Stimulated activated CD8-positive, alpha-beta memory T cell treated with anti-CD3 and anti-CD28 coated beads, Interleukin-7, amount 100 ng/mL, for 1 hour (primary cell): ENCODE measurements around the gene SLC38A10.

ENCODE experiments used
- DNase-seq, 2 donors: peaks; one replicate each; pipeline ENCODE4 v3.0.0-alpha.2; 2020; ENCODE audit warnings: low read depth in 2 of 2

The SLC38A10 gene

GRCh38 chr17:81298991-81299738 is 4.1 kb upstream of the SLC38A10 start:
- DNase-seq = no peak

DNA sequence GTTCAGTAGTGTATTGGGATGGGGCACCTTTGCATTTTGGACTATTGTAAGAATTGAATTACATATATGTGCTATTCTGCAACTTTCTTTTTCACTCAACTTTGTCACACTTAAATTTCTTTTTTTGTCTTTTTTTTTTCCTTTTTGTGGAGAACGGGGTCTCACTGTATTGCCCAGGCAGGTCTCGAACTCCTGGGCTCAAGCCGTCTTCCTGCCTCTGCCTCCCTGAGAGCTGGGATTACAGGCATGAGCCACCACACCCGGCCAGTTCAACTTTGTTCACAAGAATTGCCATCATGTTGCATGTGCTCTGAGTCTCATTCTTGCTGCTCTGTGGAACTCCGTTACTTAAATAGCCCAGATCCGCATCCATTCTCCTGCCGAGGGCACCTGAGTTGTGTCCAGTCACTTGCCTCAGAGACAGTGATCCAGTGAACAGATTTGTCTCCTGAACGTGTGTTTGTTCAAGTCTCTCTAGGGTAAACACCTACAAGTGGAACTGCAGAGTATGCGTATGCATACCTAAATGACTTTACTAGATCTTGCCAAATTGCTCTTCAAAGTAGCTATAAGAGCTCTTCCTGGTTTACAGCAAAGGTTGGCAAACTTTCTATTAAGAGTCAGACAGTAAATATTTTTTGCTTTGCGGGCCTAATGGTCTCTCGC is 3.4 kb upstream of the SLC38A10 start:
- DNase-seq = no peak

DNA sequence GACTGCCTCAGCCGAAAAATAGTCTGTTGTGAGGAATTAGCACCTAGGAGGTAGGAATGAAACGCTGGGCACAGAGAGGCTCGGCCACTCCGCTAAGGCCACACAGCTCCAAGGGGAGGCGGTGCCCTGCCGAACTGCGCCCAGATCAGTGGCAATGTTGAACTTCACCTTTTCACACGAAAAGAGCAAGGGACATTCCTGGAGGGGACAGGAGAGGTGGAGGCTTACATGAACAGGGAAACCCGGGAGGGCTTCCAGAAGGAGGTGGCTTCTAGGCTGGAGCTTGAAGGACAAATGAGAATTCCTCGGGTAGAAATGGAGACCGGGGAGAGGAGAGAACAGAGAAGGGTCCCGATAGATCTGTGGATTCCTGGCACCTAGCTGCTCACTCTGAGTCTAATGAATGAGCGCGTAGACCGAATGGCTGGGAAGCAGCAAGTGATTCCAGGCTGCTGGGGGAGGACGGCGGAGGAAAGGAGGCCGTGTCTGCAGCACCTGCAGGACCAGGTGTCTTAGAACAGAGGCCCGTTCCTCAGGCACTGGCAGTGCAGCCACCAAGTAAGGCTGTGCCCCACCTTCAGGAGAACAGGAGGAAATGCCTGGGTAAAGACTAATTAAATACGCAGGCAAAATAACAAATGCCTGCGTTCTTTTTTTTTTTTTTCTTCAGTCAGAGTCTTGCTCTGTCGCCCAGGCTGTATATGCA is 722 bp upstream of the SLC38A10 start:
- DNase-seq = no peak

- DNase-seq = no peak
Observed at GRCh38 chr17:81294512-81295030, 536 bp downstream of the SLC38A10 start.

DNA sequence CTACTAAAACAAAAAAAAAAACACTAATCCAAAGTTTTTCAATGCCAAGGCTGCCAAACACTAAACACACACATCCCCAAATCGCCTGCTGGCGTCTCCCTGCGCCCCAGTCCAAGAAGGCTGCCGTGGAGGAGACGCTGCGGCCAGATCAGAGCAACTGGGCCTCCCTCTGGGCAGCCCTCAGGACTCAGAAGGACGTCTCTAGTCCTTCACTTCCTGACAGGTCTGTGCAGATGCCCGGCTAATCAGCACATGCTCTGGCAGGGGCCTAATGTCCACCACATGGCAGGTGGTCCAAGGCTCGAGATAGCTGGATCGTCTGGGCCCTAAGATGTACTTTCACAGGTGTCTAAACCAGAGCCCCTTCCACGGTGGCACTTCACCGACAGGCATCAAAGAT is 2.7 kb downstream of the SLC38A10 start:
- DNase-seq = no peak

DNA sequence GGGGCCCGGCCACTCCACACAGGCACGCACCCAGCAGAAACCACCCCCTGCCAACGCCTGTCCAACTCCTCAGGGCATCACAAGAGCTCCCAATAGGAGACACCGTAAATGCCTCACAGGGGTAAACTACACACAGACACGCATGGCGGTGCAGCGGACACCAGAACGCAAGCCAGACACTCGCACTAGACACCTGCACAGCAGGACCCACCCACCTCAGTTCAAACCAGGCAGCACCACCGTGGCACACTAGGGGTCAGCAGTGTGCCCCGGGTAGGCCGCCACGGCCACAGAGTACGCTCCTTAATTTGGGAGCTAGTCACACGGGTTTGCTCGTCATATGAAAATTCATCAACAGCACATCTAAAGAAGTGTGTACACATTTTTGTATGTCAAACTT is 3.4 kb downstream of the SLC38A10 start:
- peak; percentile 35 to 40 for DNase-seq

- no peak for DNase-seq
Observed at GRCh38 chr17:81290230-81290629, 4.9 kb downstream of the SLC38A10 start.

GRCh38 chr17:81289627-81290026 is 5.5 kb downstream of the SLC38A10 start:
- DNase-seq = no peak

DNA sequence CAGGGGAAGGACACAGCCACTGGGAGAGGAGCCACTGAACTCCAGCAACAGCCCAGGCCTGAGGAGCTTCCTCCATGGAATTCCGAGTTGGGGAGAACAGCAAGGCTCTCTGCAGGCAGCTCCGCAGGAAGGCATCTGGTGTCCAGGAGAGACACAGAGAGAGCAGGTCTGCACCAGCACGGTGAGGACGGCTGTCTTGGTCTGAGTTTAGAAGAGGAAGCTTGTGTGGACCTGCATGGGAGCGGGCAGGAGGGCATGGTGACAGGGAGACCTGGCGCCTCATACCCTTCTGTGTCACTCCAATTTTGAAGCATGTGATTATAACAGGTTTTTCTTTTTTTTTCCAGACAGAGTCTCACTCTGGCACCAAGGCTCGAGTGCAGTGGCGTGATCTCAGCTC is 6.4 kb downstream of the SLC38A10 start:
- no peak for DNase-seq

GRCh38 chr17:81287741-81288430 is 7.2 kb downstream of the SLC38A10 start:
- DNase-seq = no peak

DNA sequence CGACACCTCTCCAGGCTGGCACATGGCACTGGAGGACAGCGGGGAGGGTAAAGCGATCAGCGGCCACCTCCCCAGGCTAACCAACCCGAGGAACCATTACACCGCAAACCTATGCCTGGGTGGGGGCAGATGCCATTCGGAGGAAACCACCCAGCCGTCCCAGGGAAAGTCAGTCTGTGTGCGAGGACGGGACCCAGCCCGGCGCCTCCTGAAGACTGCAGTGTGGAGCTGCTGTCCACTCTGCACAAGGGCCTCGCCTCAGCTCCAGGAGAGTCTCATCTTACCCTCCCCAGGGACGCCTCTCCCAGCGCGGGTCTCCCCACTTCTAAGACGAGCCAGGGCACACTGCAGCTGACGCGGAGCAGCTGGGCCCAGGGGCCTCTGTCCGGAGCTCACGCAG is 8.0 kb downstream of the SLC38A10 start:
- no peak for DNase-seq

GRCh38 chr17:81286491-81287145 is 8.5 kb downstream of the SLC38A10 start:
- no peak for DNase-seq

GRCh38 chr17:81285894-81286293 is 9.2 kb downstream of the SLC38A10 start:
- no peak for DNase-seq

DNA sequence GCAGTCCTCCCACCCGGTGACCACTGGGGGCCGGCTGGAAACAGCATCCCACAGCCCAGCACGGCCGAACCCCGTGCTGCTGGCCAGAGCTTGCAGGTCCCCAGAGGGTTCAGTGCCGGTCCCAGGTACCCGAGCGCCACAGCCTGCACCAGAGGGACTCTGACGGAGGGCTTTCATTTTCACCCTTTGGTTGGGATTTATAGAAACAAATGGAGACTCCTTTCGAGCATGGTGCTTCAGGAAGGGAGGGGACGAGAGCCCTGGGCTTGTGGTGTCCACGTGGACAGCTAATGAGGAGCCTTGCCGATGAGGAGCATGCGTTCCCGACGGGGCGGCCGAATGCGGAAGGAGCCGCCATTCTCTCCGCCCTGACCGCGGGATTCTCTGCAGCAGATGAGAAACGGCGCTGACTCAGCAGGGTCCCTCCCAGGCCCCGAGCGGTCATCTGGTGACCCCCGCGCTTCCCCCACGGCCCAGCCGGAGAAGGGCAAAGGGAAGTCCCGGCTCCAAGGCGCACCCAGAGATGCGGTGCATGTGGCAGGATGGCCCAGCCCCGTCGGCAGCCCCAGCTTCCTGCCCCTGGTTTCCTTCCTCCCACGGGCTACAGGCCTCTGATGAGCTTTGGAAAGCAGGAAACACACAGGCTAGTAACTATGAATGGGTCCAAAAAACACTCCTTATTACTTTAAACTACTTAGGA is 9.8 kb downstream of the SLC38A10 start:
- no peak for DNase-seq

DNA sequence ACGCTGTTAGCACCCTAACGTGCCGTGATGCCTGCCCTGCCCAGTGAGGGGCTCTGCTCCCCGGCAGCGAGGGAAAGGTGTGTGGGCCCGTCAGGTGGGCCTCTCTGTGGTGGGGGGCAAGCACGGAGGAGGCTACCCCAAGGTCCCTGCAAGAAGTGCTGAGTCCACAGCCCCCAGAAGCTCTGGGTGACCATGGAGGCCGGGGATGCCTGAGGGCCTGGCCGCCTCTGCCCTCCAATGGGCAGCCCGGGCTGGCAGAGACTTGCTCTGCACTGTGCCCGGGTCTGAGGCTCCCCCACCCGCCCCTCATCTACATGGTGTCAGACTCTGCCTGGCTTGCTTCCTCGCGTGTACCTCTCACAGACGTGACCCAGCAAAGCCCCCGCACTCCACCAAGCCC is 12.2 kb downstream of the SLC38A10 start:
- no peak for DNase-seq

GRCh38 chr17:81282141-81282540 is 13.0 kb downstream of the SLC38A10 start:
- DNase-seq = no peak

DNA sequence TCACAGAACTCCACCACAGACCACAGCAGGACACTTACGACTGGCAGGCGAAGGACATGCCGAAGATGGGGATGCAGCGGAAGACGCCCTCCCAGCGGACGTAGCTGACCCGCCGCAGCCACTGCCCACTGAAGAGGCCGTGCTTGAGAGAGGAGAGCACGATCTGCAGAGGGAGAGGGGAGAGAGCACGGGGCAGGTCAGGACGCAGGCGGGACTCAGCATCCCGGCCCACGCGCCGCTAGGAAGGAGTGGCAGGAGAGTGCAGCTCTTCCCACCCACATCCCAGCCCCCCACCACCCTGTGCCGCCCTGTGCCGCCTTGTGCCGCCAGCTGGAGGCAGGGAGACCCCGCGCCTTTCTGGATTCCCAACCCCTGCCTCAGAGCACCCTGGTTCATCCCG is 14.5 kb downstream of the SLC38A10 start:
- DNase-seq = no peak

- DNase-seq = no peak
Observed at GRCh38 chr17:81279278-81280275, 15.5 kb downstream of the SLC38A10 start.

- DNase-seq = no peak
Observed at GRCh38 chr17:81278831-81279230, 16.3 kb downstream of the SLC38A10 start.
